ENCODE measurements around the gene IQCF6. TPM values are rescaled to one million over a fixed set of nuclear protein-coding genes. Genes with fewer than 3 reads are reported as not detected.
A peak's percentile ranks its signal among the peaks of the same experiment; 100 is the strongest.

Gene IQCF6
- total RNA-seq, 1 donor, result not detected

- Histone ChIP-seq H3K9me3 (ENCODE audit: low read depth, low read length) (no peaks in the 10 kb centered on the region), H4K20me1 (ENCODE audit: insufficient read depth, low read length) (no peaks in the 10 kb centered on the region), H3K4me2 (ENCODE audit: insufficient read depth, low read length) (no peak overlapping the region), H3K4me3 (ENCODE audit: insufficient read depth, low read length) (no peak overlapping the region), H3K27ac (ENCODE audit: low read depth, low read length) (no peak overlapping the region), H3K27me3 (ENCODE audit: insufficient read depth, low read length) (peaks cover 22% of the 10 kb centered on the region), H3K4me1 (ENCODE audit: insufficient read depth, low read length) (no peaks in the 10 kb centered on the region), H3K36me3 (ENCODE audit: insufficient read depth, low read length) (no peaks in the 10 kb centered on the region), H2AFZ (ENCODE audit: low read length) (no peak overlapping the region), H3K79me2 (ENCODE audit: insufficient read depth, low read length) (no peaks in the 10 kb centered on the region)
- TF ChIP-seq, protein P1, sequence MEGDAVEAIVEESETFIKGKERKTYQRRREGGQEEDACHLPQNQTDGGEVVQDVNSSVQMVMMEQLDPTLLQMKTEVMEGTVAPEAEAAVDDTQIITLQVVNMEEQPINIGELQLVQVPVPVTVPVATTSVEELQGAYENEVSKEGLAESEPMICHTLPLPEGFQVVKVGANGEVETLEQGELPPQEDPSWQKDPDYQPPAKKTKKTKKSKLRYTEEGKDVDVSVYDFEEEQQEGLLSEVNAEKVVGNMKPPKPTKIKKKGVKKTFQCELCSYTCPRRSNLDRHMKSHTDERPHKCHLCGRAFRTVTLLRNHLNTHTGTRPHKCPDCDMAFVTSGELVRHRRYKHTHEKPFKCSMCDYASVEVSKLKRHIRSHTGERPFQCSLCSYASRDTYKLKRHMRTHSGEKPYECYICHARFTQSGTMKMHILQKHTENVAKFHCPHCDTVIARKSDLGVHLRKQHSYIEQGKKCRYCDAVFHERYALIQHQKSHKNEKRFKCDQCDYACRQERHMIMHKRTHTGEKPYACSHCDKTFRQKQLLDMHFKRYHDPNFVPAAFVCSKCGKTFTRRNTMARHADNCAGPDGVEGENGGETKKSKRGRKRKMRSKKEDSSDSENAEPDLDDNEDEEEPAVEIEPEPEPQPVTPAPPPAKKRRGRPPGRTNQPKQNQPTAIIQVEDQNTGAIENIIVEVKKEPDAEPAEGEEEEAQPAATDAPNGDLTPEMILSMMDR (IDR thresholded peaks at IDR 0.05; ENCODE audit: extremely low read depth, low read depth, low read length), result peak; percentile 88
- no peak for DNase-seq (ENCODE audit: insufficient read length, low spot score, missing footprints)
These were observed 21.1 kb upstream of the IQCF6 start for GRCh38 chr3:51799879-51800749.

- Histone ChIP-seq H4K20me1 (ENCODE audit: insufficient read depth, low read length) (no peaks in the 10 kb centered on the region), H3K4me2 (ENCODE audit: insufficient read depth, low read length) (no peak overlapping the region), H3K27ac (ENCODE audit: low read depth, low read length) (no peak overlapping the region), H2AFZ (ENCODE audit: low read length) (no peak overlapping the region), H3K9me3 (ENCODE audit: low read depth, low read length) (no peaks in the 10 kb centered on the region), H3K36me3 (ENCODE audit: insufficient read depth, low read length) (no peaks in the 10 kb centered on the region), H3K4me1 (ENCODE audit: insufficient read depth, low read length) (no peaks in the 10 kb centered on the region), H3K4me3 (ENCODE audit: insufficient read depth, low read length) (no peak overlapping the region), H3K79me2 (ENCODE audit: insufficient read depth, low read length) (no peaks in the 10 kb centered on the region), H3K27me3 (ENCODE audit: insufficient read depth, low read length) (peaks cover 20% of the 10 kb centered on the region)
- TF ChIP-seq, protein P1 (IDR thresholded peaks at IDR 0.05; ENCODE audit: extremely low read depth, low read depth, low read length), result no peak
- no peak for DNase-seq (ENCODE audit: insufficient read length, low spot score, missing footprints)
These were observed 19.4 kb upstream of the IQCF6 start for GRCh38 chr3:51798411-51798963.

GRCh38 chr3:51796854-51797253 lies 17.8 kb upstream of the IQCF6 start:
- Histone ChIP-seq H3K4me2 (ENCODE audit: insufficient read depth, low read length) (no peak overlapping the region), H3K9me3 (ENCODE audit: low read depth, low read length) (no peaks in the 10 kb centered on the region), H3K36me3 (ENCODE audit: insufficient read depth, low read length) (no peaks in the 10 kb centered on the region), H3K79me2 (ENCODE audit: insufficient read depth, low read length) (no peaks in the 10 kb centered on the region), H3K27me3 (ENCODE audit: insufficient read depth, low read length) (peaks cover 20% of the 10 kb centered on the region), H4K20me1 (ENCODE audit: insufficient read depth, low read length) (no peaks in the 10 kb centered on the region), H2AFZ (ENCODE audit: low read length) (no peak overlapping the region), H3K4me3 (ENCODE audit: insufficient read depth, low read length) (no peak overlapping the region), H3K27ac (ENCODE audit: low read depth, low read length) (no peak overlapping the region), H3K4me1 (ENCODE audit: insufficient read depth, low read length) (no peaks in the 10 kb centered on the region)
- DNase-seq (ENCODE audit: insufficient read length, low spot score, missing footprints), result no peak
- TF ChIP-seq, protein P1 (IDR thresholded peaks at IDR 0.05; ENCODE audit: extremely low read depth, low read depth, low read length), result no peak

DNA sequence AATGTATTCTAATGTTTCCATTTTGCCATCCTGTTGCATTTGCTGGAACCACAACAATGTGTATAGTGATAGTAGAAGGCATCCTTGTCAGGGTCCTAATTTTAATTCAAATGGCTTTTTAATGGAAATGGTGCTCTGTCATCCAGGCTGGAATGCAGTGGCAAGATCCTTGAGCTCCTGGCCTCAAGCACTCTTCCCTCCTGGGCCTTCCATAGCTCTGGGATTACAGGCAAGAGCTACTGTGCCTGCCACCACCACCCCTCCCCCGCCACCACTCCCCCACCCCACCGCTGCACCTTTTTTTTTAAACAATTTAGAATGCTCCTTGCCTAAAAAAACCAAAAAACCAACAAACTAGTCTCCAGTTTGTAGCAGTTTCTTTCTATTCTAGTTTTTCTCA lies 15.2 kb upstream of the IQCF6 start:
- TF ChIP-seq, protein P1 (IDR thresholded peaks at IDR 0.05; ENCODE audit: extremely low read depth, low read depth, low read length), result no peak
- Histone ChIP-seq H4K20me1 (ENCODE audit: insufficient read depth, low read length) (no peaks in the 10 kb centered on the region), H3K4me3 (ENCODE audit: insufficient read depth, low read length) (no peak overlapping the region), H3K27ac (ENCODE audit: low read depth, low read length) (no peak overlapping the region), H3K4me1 (ENCODE audit: insufficient read depth, low read length) (no peaks in the 10 kb centered on the region), H2AFZ (ENCODE audit: low read length) (no peak overlapping the region), H3K4me2 (ENCODE audit: insufficient read depth, low read length) (no peak overlapping the region), H3K36me3 (ENCODE audit: insufficient read depth, low read length) (no peaks in the 10 kb centered on the region), H3K27me3 (ENCODE audit: insufficient read depth, low read length) (peaks cover 13% of the 10 kb centered on the region), H3K9me3 (ENCODE audit: low read depth, low read length) (no peaks in the 10 kb centered on the region), H3K79me2 (ENCODE audit: insufficient read depth, low read length) (no peaks in the 10 kb centered on the region)
- DNase-seq (ENCODE audit: insufficient read length, low spot score, missing footprints), result no peak
